NCI-H774 (cell line): ENCODE results near the gene ISX.
"Not testable (repeated sequence)": the region's sequence is repeated elsewhere in the genome, so short reads cannot be mapped to it uniquely, and the experiment has no call there.

ENCODE experiments used
- DNase-seq: peaks from one replicate; lab custom pipeline; 2025; lab: John Stamatoyannopoulos, UW

Gene ISX

GRCh38 chr22:35065796-35066218 lies at the start of gene ISX:
Gene ISX (plus strand): TSS chr22:35066158. CDS start chr22:35067088, 930 bp downstream.
- DNase-seq: no peak

GRCh38 chr22:35016909-35017308 lies 49.0 kb upstream of the ISX start:
- no peak for DNase-seq

GRCh38 chr22:35018995-35019394 lies 47.0 kb upstream of the ISX start:
- DNase-seq: no peak

GRCh38 chr22:35020517-35020916 lies 45.4 kb upstream of the ISX start:
- no peak for DNase-seq

- no peak for DNase-seq
Observed at GRCh38 chr22:35021161-35021560, 44.8 kb upstream of the ISX start.

- DNase-seq: no peak
Observed at GRCh38 chr22:35022291-35022690, 43.7 kb upstream of the ISX start.

- peak; percentile 38 for DNase-seq
Observed at GRCh38 chr22:35023692-35024363, 42.1 kb upstream of the ISX start.

GRCh38 chr22:35024364-35024692 lies 41.6 kb upstream of the ISX start:
- DNase-seq: no peak

GRCh38 chr22:35030112-35030511 lies 35.8 kb upstream of the ISX start:
- DNase-seq: not testable (repeated sequence)

- no peak for DNase-seq
Observed at GRCh38 chr22:35032571-35032970, 33.4 kb upstream of the ISX start.

GRCh38 chr22:35033635-35034296 lies 32.2 kb upstream of the ISX start:
- DNase-seq: no peak

GRCh38 chr22:35034963-35035362 lies 31.0 kb upstream of the ISX start:
- no peak for DNase-seq

- no peak for DNase-seq
Observed at GRCh38 chr22:35037089-35037488, 28.9 kb upstream of the ISX start.

- DNase-seq: no peak
Observed at GRCh38 chr22:35039625-35040024, 26.3 kb upstream of the ISX start.

- DNase-seq: no peak
Observed at GRCh38 chr22:35043252-35043933, 22.6 kb upstream of the ISX start.

GRCh38 chr22:35043934-35044319 lies 22.0 kb upstream of the ISX start:
- DNase-seq: no peak

GRCh38 chr22:35044607-35045390 lies 21.2 kb upstream of the ISX start:
- no peak for DNase-seq

GRCh38 chr22:35045451-35045850 lies 20.5 kb upstream of the ISX start:
- DNase-seq: no peak

- no peak for DNase-seq
Observed at GRCh38 chr22:35046744-35047462, 19.1 kb upstream of the ISX start.

GRCh38 chr22:35050038-35050437 lies 15.9 kb upstream of the ISX start:
- not testable (repeated sequence) for DNase-seq

- DNase-seq: no peak
Observed at GRCh38 chr22:35051013-35051535, 14.9 kb upstream of the ISX start.

GRCh38 chr22:35051791-35052190 lies 14.2 kb upstream of the ISX start:
- DNase-seq: no peak
